HG03457 (cell line): ENCODE results near the gene HMX2.

Experiments used
- ATAC-seq: cut with Tn5 transposase; IDR thresholded peaks from one replicate; pipeline ENCODE4 v1.9.1; 2021; ENCODE audit warnings: moderate number of reproducible peaks; ENCODE audit not compliant: unreplicated experiment

The HMX2 gene

GRCh38 chr10:123139165-123139520 is 8.8 kb upstream of the HMX2 start:
- ATAC-seq = no peak

- ATAC-seq = no peak
Observed at GRCh38 chr10:123139521-123140163, 8.3 kb upstream of the HMX2 start.

GRCh38 chr10:123140164-123140982 is 7.6 kb upstream of the HMX2 start:
- no peak for ATAC-seq

GRCh38 chr10:123140983-123141390 is 6.9 kb upstream of the HMX2 start:
- no peak for ATAC-seq

GRCh38 chr10:123141791-123142700 is 5.9 kb upstream of the HMX2 start:
- ATAC-seq = no peak

- ATAC-seq = no peak
Observed at GRCh38 chr10:123142701-123143161, 5.2 kb upstream of the HMX2 start.

- no peak for ATAC-seq
Observed at GRCh38 chr10:123143162-123143824, 4.6 kb upstream of the HMX2 start.

GRCh38 chr10:123143825-123144168 is 4.1 kb upstream of the HMX2 start:
- ATAC-seq = no peak

GRCh38 chr10:123144697-123145541 is 3.0 kb upstream of the HMX2 start:
- ATAC-seq = no peak

- ATAC-seq = no peak
Observed at GRCh38 chr10:123145542-123146012, 2.4 kb upstream of the HMX2 start.

GRCh38 chr10:123146013-123146893 is 1.7 kb upstream of the HMX2 start:
- no peak for ATAC-seq

GRCh38 chr10:123146894-123147634 is 872 bp upstream of the HMX2 start:
- no peak for ATAC-seq

- ATAC-seq = no peak
Observed at GRCh38 chr10:123148414-123149161, 652 bp downstream of the HMX2 start.

- ATAC-seq = no peak
Observed at GRCh38 chr10:123149162-123149567, 1.2 kb downstream of the HMX2 start.

GRCh38 chr10:123149568-123150270 is 1.8 kb downstream of the HMX2 start:
- ATAC-seq = no peak

GRCh38 chr10:123150271-123150985 is 2.5 kb downstream of the HMX2 start:
- no peak for ATAC-seq
